IMR-90 (cell line): ENCODE measurements around the gene NT5DC3. TPM values are rescaled to one million over a fixed set of nuclear protein-coding genes. Genes with fewer than 3 reads are reported as not detected.

ENCODE experiments used
- ATAC-seq: fragments of 200-7000 bp; cut with Tn5 transposase; 2 replicates; pipeline ENCODE4 v1.9.1; 2020; ENCODE audit warnings: low read depth, mild to moderate bottlenecking, moderate library complexity
- BruUV-seq: library from RNA; stranded (reverse); fragments of 400-500 nt; replicated peaks from 2 replicates; lab custom pipeline; 2021; lab: Mats Ljungman, UMichigan
- CTCF ChIA-PET: fragments of 300-600 bp; formaldehyde crosslinking; extraction: SDS; loops from one replicate; lab custom pipeline; 2021; ENCODE audit warnings: antibody characterized with exemption; lab: Yijun Ruan, JAX
- POLR2A ChIA-PET: fragments of 300-600 bp; sonication (Branson Sonifier 250); formaldehyde crosslinking; loops from one replicate; lab custom pipeline; 2022; ENCODE audit warnings: antibody characterized with exemption; ENCODE audit not compliant: unreplicated experiment; lab: Charles Lee
- DNase-seq: peaks from one replicate; pipeline ENCODE4 v3.0.0; 2013
- H2AFZ ChIP-seq: replicated peaks from 2 replicates; pipeline ENCODE3; 2013; ENCODE audit warnings: low read length, mild to moderate bottlenecking; ENCODE audit not compliant: poor library complexity
- H2AK5ac ChIP-seq: 2 replicates; pipeline ENCODE4 v1.6.1; 2013; ENCODE audit warnings: low read depth, low read length, inconsistent platforms
- H2AK9ac ChIP-seq: replicated peaks from 2 replicates; pipeline ENCODE3; 2013; ENCODE audit warnings: mild to moderate bottlenecking, low read depth, low read length, moderate library complexity; ENCODE audit not compliant: poor library complexity
- H2BK120ac ChIP-seq: 2 replicates; pipeline ENCODE4 v1.6.1; 2013; ENCODE audit warnings: low read depth, low read length, inconsistent platforms
- H2BK15ac ChIP-seq: 3 replicates; pipeline ENCODE4 v1.6.1; 2013; ENCODE audit warnings: low read depth, low read length, inconsistent platforms
- H2BK20ac ChIP-seq: 2 replicates; pipeline ENCODE4 v1.6.1; 2013; ENCODE audit warnings: low read depth, mild to moderate bottlenecking, inconsistent platforms, low read length, moderate library complexity
- H2BK5ac ChIP-seq: 2 replicates; pipeline ENCODE4 v1.6.1; 2013; ENCODE audit warnings: mild to moderate bottlenecking, low read depth, low read length, inconsistent platforms; ENCODE audit not compliant: poor library complexity, severe bottlenecking
- H3K14ac ChIP-seq: replicated peaks from 2 replicates; pipeline ENCODE4 v1.6.1; 2013; ENCODE audit warnings: low read depth, low read length, inconsistent platforms
- H3K18ac ChIP-seq: 2 replicates; pipeline ENCODE4 v1.6.1; 2013; ENCODE audit warnings: low read depth, low read length, control low read depth
- H3K23ac ChIP-seq: 2 replicates; pipeline ENCODE4 v1.6.1; 2013; ENCODE audit warnings: low read depth, low read length, inconsistent platforms
- H3K27ac ChIP-seq: 2 replicates; pipeline ENCODE4 v1.5.1; 2013; ENCODE audit warnings: mild to moderate bottlenecking, control low read depth, low read length; ENCODE audit not compliant: insufficient read depth
- H3K27me3 ChIP-seq: 2 replicates; pipeline ENCODE4 v1.6.1; 2013; ENCODE audit warnings: low read length; ENCODE audit not compliant: control insufficient read depth, insufficient read depth
- H3K36me3 ChIP-seq: 2 replicates; pipeline ENCODE4 v1.6.1; 2013; ENCODE audit warnings: low read length, mixed read lengths; ENCODE audit not compliant: control insufficient read depth, insufficient read depth
- H3K4ac ChIP-seq: 2 replicates; pipeline ENCODE4 v1.6.1; 2013; ENCODE audit warnings: low read depth, low read length, inconsistent platforms
- H3K4me1 ChIP-seq: 2 replicates; pipeline ENCODE4 v1.6.1; 2013; ENCODE audit warnings: low read length, mixed read lengths; ENCODE audit not compliant: control insufficient read depth, insufficient read depth
- H3K4me2 ChIP-seq: 2 replicates; pipeline ENCODE4 v1.6.1; 2013; ENCODE audit warnings: low read depth, mild to moderate bottlenecking, control low read depth, low read length, moderate library complexity
- H3K4me3 ChIP-seq: 2 replicates; pipeline ENCODE4 v1.5.1; 2013; ENCODE audit warnings: low read depth, mild to moderate bottlenecking, control low read depth, low read length, moderate library complexity; ENCODE audit not compliant: insufficient read depth
- H3K56ac ChIP-seq: 2 replicates; pipeline ENCODE4 v1.6.1; 2013; ENCODE audit warnings: low read length, inconsistent platforms; ENCODE audit not compliant: insufficient read depth; ENCODE audit errors: extremely low read depth
- H3K79me1 ChIP-seq, 2 experiments: 2 replicates each; pipeline ENCODE4 v1.6.1; 2013; ENCODE audit warnings: low read length in 2 of 2, inconsistent platforms in 1 of 2, low read depth in 1 of 2
- H3K9ac ChIP-seq: 2 replicates; pipeline ENCODE4 v1.6.1; 2013; ENCODE audit warnings: low read depth, low read length, control low read depth
- H3K9me1 ChIP-seq: 2 replicates; pipeline ENCODE4 v1.6.1; 2013; ENCODE audit warnings: low read length, inconsistent platforms; ENCODE audit not compliant: insufficient read depth
- H3K9me3 ChIP-seq: 2 replicates; pipeline ENCODE4 v1.6.1; 2013; ENCODE audit warnings: low read length; ENCODE audit not compliant: control insufficient read depth, insufficient read depth
- H4K20me1 ChIP-seq: 2 replicates; pipeline ENCODE4 v1.6.1; 2013; ENCODE audit warnings: low read length, inconsistent platforms; ENCODE audit not compliant: insufficient read depth
- H4K5ac ChIP-seq: 2 replicates; pipeline ENCODE4 v1.6.1; 2013; ENCODE audit warnings: mild to moderate bottlenecking, low read depth, low read length, control low read depth
- H4K8ac ChIP-seq, 2 experiments: 2 replicates each; pipeline ENCODE4 v1.6.1; 2013; ENCODE audit warnings: low read depth in 2 of 2, low read length in 2 of 2, control low read depth in 1 of 2, inconsistent platforms in 1 of 2
- H4K91ac ChIP-seq: 2 replicates; pipeline ENCODE4 v1.6.1; 2013; ENCODE audit warnings: low read depth, low read length, inconsistent platforms; ENCODE audit not compliant: insufficient read depth
- MAZ ChIP-seq: IDR thresholded peaks from 2 replicates; pipeline ENCODE4 v1.6.1; 2012; ENCODE audit warnings: low read depth, mild to moderate bottlenecking, low read length, improper control_type of control experiment, moderate library complexity, borderline replicate concordance
- SMC3 ChIP-seq: fragments of 150-350 bp; IDR thresholded peaks from 2 replicates; pipeline ENCODE4 v1.6.1; 2016; ENCODE audit warnings: low read depth, mild to moderate bottlenecking, antibody characterized with exemption, low read length, moderate library complexity
- WGBS, 2 experiments: methylation state at CpG; one replicate each; pipeline versions ENCODE4 v1.1.5 to v1.1.7; 2013; ENCODE audit warnings: missing lambda C conversion rate in 2 of 2; ENCODE audit not compliant: insufficient read length in 1 of 2; ENCODE audit errors: extremely low coverage in 2 of 2; 5-methylcytosine and 5-hydroxymethylcytosine counted together
- dilution Hi-C: fragments of 300-500 bp; cut with HindIII; formaldehyde crosslinking; loops from one replicate; pipeline ENCODE4 v1.14.3; 2018; ENCODE audit warnings: low sequenced_read_pairs; ENCODE audit not compliant: unreplicated experiment
- in situ Hi-C: fragments of 300-500 bp; cut with MboI; formaldehyde crosslinking; loops from 3 replicates; pipeline ENCODE4 v1.14.3; 2019; ENCODE audit warnings: low sequenced_read_pairs, inconsistent platforms, mixed read lengths
- intact Hi-C: fragments of 100-400 bp; cut with micrococcal nuclease; formaldehyde crosslinking; loops from 2 replicates; pipeline ENCODE4 v1.10.0; 2022
- polyA plus RNA-seq, 3 experiments: library from polyadenylated mRNA; depleted of rRNA; stranded (reverse); fragments of >200 nt; gene quantifications; 2 replicates each; pipeline ENCODE4 v1.2.3, GENCODE V29; 2012; ENCODE audit warnings: low replicate concordance in 1 of 3
- total RNA-seq: library from RNA; depleted of rRNA; stranded (reverse); fragments of >200 nt; gene quantifications from 2 replicates; pipeline ENCODE4 v1.2.3, GENCODE V29; 2012
- TF ChIP-seq, protein P1 (sequence below): conservative IDR thresholded peaks from 2 replicates; pipeline ENCODE4 v1.5.1; 2012; ENCODE audit warnings: mild to moderate bottlenecking, low read depth, low read length, improper control_type of control experiment

Gene NT5DC3
- total and polyA plus RNA-seq, 2 of the 4 experiments (the other 2 are of a cell fraction), result 7.3 to 17.6 TPM

DNA sequence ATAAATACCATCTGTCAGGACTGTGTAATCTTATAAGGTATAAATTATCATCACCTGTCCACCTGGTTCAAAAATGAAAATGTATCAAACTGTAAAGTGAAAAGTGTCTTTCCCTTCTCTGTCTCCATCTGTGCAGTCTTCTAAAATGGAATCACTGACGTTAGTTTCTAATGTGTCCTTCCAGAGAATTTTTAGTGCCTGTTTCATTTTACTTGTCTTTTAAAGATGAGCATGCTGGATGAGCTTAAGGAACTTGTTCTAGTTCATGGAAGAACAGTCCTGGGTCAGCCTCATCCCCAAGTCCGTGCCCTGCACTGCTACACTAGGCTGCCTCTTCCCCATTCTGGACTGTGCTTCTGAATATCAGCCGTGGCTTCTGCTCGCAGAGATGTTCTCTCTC is 5.4 kb upstream of the NT5DC3 start:
- Histone ChIP-seq H3K14ac (no peak overlapping the region), H4K91ac (no peak overlapping the region), H2BK20ac (no peak overlapping the region), H4K8ac (no peak overlapping the region), H3K79me1 (no peaks in the 10 kb centered on the region), H3K9me1 (no peaks in the 10 kb centered on the region), H2BK15ac (no peak overlapping the region; the same call in 2 of the 3 replicates), H3K27me3 (no peaks in the 10 kb centered on the region), H4K5ac (no peak overlapping the region), H2AK5ac (no peak overlapping the region), H3K4me2 (no peak overlapping the region), H3K23ac (no peak overlapping the region), H2AFZ (no peak overlapping the region), H3K56ac (no peak overlapping the region), H2AK9ac (no peak overlapping the region), H3K4me1 (peaks cover 3% of the 10 kb centered on the region; the same call in 1 of the 2 replicates), H3K4me3 (no peak overlapping the region), H3K18ac (no peak overlapping the region), H3K27ac (no peak overlapping the region), H2BK120ac (no peak overlapping the region), H3K9ac (no peak overlapping the region), H4K20me1 (no peaks in the 10 kb centered on the region), H3K9me3 (no peaks in the 10 kb centered on the region), H3K4ac (no peak overlapping the region), H3K36me3 (no peaks in the 10 kb centered on the region), H2BK5ac (no peak overlapping the region)
- ChIA-PET CTCF (no interaction called here), POLR2A (no interaction called here)
- dilution Hi-C loops (no loop called here), intact Hi-C loops (no loop called here), in situ Hi-C loops (no loop called here)
- ATAC-seq (no peak), DNase-seq (no peak)
- no TSS peak for BruUV-seq
- 88% methylated on average over 3 of the region's 4 CpGs; no CpG with 5 or more reads in 1 of the 2 experiments for WGBS, 2 experiments
- TF ChIP-seq SMC3, result no peak
- TF ChIP-seq, protein P1, sequence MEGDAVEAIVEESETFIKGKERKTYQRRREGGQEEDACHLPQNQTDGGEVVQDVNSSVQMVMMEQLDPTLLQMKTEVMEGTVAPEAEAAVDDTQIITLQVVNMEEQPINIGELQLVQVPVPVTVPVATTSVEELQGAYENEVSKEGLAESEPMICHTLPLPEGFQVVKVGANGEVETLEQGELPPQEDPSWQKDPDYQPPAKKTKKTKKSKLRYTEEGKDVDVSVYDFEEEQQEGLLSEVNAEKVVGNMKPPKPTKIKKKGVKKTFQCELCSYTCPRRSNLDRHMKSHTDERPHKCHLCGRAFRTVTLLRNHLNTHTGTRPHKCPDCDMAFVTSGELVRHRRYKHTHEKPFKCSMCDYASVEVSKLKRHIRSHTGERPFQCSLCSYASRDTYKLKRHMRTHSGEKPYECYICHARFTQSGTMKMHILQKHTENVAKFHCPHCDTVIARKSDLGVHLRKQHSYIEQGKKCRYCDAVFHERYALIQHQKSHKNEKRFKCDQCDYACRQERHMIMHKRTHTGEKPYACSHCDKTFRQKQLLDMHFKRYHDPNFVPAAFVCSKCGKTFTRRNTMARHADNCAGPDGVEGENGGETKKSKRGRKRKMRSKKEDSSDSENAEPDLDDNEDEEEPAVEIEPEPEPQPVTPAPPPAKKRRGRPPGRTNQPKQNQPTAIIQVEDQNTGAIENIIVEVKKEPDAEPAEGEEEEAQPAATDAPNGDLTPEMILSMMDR, result no peak
- no peak for TF ChIP-seq MAZ
